NCI-H446 (cell line): ENCODE data around the gene HOXC6.
"Not testable (repeated sequence)": the region's sequence is repeated elsewhere in the genome, so short reads cannot be mapped to it uniquely, and the experiment has no call there.

ENCODE experiments used
- DNase-seq, 2 experiments: peaks; one replicate each; lab custom pipeline; 2025; lab: John Stamatoyannopoulos, UW

The HOXC6 gene

GRCh38 chr12:54058128-54058768 lies 30.0 kb downstream of the HOXC6 start:
- no peak for DNase-seq

DNA sequence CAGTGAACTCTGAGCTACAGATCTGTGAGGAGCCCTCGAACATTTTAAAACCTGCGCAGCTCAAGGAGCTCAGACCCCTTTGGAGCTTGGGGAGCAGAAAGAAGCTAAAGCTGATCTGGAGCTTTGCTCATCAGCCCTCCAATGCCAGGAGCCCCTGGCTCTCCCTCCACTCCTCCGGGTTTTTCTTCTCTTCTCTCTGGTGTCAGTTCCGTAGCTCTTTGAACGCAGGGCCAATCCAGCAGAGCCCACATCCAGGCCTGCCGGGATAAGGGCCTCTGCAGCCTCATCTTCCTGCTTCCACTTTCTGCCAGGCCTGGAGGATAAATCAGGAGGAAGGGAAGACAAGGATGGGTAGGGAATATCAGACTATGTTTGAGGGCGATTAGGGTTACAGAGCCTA lies 31.4 kb downstream of the HOXC6 start:
- no peak for DNase-seq

DNA sequence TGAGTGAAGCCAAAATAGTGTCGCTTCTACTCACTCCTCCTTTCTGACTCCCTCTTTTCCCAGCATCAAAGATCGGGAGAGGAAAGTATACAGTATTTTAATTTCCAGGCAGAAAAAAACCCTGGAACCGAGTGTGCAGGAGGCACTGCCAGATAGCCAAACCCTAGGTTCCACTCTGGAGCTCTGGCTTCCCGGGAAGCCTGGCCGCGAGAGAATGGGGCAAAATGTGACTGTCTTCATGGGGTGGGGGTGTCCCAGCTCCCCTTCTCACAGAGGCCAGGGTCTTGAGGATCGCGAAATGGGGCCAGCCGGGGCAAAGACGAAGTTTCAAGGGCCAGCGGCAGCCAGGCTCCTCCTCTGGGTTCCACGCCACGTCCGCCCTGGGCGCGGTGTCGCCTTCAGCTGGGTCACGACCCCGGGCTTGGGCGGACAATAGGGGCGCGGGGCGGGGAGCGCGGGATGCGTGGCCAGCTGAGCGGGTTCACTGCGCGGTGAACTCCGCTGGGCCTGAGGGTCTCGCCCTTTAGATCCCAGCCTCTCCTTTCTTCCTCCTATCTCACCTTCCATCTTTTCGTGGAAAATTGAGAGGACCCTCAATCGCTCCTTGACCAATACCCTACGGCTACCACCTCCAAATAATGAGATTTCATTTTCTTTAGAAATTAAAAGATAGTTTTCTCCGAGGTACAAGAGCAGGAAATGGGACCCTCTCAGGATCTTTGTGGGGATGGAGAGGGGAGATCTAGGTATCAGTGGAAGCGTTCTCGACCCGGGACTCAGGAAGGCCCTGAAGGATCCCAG lies 32.1 kb downstream of the HOXC6 start:
- DNase-seq: no peak

DNA sequence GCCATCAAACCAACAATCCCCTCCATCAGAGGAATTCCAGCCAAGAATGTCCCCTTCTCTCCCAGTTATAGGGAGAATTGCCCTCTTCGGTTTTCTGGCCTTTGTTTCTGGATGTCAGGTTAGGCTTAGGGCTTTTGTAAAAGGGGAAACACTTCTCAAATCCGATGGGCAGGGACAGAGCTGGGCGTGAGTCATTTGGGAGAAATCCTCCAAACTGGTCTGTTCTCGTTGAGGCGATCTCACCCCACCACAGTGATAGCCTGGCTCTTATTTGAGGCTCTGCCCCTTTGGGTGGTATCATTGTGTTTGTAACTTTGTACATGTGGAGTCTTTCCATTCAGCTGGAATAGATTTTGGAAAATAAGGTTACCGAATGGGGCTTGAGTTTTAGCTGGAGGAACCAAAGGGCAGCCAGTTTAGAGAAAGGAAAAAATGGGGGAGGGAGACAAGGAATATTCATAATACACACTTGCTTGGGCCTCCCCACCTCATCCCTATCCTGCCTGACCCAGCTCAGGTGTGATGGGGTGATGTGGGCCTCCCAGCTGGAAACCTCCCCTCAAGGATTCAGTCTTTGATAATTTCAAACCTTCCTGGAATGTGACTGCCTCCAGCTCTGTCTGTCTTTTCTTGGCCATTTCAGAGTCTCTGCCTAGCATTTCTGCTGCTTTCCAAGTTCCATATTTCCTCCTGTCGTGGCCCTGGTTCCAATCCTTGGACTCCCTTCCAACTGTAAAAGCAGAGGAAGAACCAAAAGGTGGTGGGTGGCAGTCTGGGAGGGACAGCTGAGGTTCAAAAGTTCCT lies 32.9 kb downstream of the HOXC6 start:
- DNase-seq: no peak

DNA sequence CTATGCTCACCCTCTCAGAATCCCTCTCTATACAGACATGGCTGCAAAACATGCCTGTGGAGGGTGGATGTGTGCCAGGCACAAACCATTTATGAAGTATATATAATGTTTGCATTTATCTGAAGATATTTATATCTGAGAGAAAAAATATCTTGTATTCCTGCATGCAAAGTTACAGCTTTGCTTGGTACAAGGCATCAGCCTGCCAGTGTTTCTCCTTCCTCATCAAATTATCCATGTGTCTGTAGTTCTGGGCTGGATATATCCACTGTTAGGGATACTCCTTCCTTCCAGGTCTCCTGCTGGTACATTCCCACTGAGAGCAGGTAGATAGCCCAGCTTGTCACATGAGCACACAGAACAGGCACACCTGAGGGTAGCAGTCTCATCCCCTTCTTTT lies 37.4 kb downstream of the HOXC6 start:
- no peak for DNase-seq

DNA sequence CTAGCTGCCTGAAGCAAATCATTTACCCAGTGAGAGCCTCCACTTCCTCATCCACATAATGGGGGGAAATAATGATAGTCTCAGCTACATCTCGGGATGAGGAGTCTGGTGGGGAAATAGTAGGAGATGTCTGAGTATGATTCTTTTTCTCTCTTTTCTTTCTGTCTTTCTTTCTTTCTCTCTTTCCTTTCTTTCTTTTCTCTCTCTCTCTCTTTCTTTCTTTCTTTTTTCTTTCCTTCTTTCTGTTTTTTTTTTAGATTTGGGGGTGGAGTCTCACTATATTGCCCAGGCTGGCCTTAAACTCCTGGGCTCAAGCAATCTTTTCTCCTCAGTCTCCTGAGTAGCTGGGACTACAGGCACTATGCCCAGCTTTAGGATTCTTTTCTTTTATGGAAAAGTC lies 38.2 kb downstream of the HOXC6 start:
- no peak for DNase-seq

GRCh38 chr12:54068418-54069070 lies 40.3 kb downstream of the HOXC6 start:
- DNase-seq: no peak

- no peak for DNase-seq
These were observed 43.7 kb downstream of the HOXC6 start for GRCh38 chr12:54071942-54072341.

DNA sequence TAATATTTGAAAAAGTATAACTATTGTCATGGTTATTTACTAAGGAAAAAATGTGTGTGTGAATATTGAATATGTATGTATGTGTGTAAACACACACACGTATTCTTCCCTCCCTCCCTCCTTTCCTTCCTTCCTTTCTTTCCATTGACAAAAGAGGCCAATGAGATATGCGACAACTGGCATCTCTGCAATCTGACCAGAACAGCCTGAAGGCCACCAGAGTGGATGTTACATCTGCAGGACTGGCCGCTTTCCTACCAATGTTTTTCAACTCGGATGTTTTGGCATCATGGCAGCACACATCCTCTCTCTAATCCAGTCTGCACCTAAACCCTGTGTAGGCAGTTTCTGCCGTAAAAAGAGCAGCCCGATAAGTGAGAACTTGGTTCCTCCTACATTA lies 46.1 kb downstream of the HOXC6 start:
- no peak for DNase-seq

- no peak for DNase-seq
These were observed 47.2 kb downstream of the HOXC6 start for GRCh38 chr12:54075409-54075808.

DNA sequence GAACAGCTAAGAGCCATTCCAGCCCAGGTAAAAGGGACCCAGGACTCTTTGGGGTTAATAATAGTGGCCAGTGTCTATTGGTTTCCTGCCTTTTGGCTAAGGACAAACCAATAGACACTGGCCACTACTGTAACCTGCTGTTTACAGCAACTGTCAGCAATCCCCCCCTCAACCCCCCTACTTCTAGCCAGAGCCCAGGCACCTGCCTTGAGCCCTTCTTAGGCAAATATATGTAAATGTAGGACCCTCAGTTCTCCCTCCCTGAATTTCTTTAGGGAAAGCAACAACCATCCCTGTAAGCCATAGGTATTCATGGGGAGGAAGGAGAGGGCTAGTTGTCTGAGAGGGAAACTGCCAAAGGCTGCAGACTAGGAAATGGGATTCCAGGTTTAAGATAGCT lies 47.7 kb downstream of the HOXC6 start:
- no peak for DNase-seq

DNA sequence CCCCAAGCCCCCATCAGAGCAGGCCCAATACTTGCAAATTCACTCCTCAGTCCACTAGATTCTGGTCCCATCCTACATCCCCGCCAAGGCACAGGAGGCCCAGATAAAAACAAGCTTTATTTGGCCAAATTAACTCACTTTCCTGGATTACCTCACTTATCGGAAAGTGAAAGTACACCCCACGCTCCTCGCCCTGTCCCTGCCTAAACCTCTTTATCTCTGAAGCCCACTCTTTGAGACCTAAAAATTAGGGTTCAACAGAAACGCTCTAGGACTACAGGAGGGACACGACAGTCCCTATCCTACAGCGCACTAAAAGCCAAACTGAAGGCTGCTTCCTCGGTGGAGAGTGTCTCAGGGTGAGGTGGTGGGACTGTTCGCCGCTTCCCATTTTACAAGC lies 49.6 kb downstream of the HOXC6 start:
- not testable (repeated sequence) for DNase-seq

DNA sequence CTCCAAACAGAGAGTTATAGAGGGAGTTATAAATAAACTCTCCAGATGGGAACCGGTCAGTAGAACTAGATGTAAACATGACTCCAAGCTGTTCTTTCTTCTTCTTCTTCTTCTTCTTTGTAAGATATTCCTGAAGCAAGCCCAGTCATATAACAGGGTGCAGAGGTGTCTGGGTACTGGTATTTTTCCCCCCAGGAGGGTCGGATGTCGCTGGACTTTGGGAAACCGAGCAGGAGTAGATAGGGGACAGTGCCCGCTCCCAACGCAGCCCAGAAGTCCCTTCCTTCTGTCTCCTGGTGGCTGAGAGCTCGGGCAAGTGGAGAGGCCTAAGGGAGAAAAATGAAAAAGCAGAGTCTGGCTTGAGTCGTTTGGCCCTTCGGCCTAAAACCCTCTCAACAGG lies 50.9 kb downstream of the HOXC6 start:
- not testable (repeated sequence) for DNase-seq
